IMR-90 (cell line): Measurements from ENCODE around the gene GNAI1.
A peak's percentile ranks its signal among the peaks of the same experiment; 100 is the strongest.

ENCODE experiments used
- CEBPB ChIP-seq: IDR thresholded peaks from 2 replicates; pipeline ENCODE4 v1.6.1; 2012; ENCODE audit warnings: low read depth, low read length, improper control_type of control experiment
- CTCF ChIP-seq: conservative IDR thresholded peaks from 2 replicates; pipeline ENCODE4 v1.5.1; 2012; ENCODE audit warnings: mild to moderate bottlenecking, low read depth, low read length, improper control_type of control experiment
- ELK1 ChIP-seq: fragments of 150-350 bp; IDR thresholded peaks from 2 replicates; pipeline ENCODE4 v1.6.1; 2016; ENCODE audit warnings: low read depth, mild to moderate bottlenecking, low read length, moderate library complexity, borderline replicate concordance
- FOS ChIP-seq: fragments of 150-350 bp; IDR thresholded peaks from 2 replicates; pipeline ENCODE4 v1.6.1; 2016; ENCODE audit warnings: low read depth, low read length
- MAZ ChIP-seq: IDR thresholded peaks from 2 replicates; pipeline ENCODE4 v1.6.1; 2012; ENCODE audit warnings: low read depth, mild to moderate bottlenecking, low read length, improper control_type of control experiment, moderate library complexity, borderline replicate concordance
- MXI1 ChIP-seq: IDR thresholded peaks from 2 replicates; pipeline ENCODE4 v1.6.1; 2012; ENCODE audit warnings: low read depth, mild to moderate bottlenecking, low read length, moderate library complexity, borderline replicate concordance
- NFE2L2 ChIP-seq: fragments of 150-350 bp; IDR thresholded peaks from 2 replicates; pipeline ENCODE4 v1.6.1; 2016; ENCODE audit warnings: low read depth, mild to moderate bottlenecking, low read length
- POLR2A ChIP-seq: IDR thresholded peaks from 2 replicates; pipeline ENCODE4 v1.6.1; 2012; ENCODE audit warnings: mild to moderate bottlenecking, low read depth, low read length
- RAD21 ChIP-seq: IDR thresholded peaks from 2 replicates; pipeline ENCODE4 v1.6.1; 2012; ENCODE audit warnings: low read length, improper control_type of control experiment
- RCOR1 ChIP-seq: IDR thresholded peaks from 2 replicates; pipeline ENCODE4 v1.6.1; 2012; ENCODE audit warnings: mild to moderate bottlenecking, low read length, improper control_type of control experiment; ENCODE audit not compliant: insufficient replicate concordance
- RFX5 ChIP-seq: IDR thresholded peaks from 2 replicates; pipeline ENCODE4 v1.8.0; 2012; ENCODE audit warnings: low read depth, mild to moderate bottlenecking, low read length, moderate library complexity
- SMC3 ChIP-seq: fragments of 150-350 bp; IDR thresholded peaks from 2 replicates; pipeline ENCODE4 v1.6.1; 2016; ENCODE audit warnings: low read depth, mild to moderate bottlenecking, antibody characterized with exemption, low read length, moderate library complexity
- USF2 ChIP-seq: fragments of 150-350 bp; IDR thresholded peaks from 2 replicates; pipeline ENCODE4 v1.6.1; 2017; ENCODE audit warnings: mild to moderate bottlenecking, antibody characterized with exemption, low read length, low read depth

- TF ChIP-seq CTCF (no peak), CEBPB (peak; percentile 14; the same call in 1 of the 2 replicates), POLR2A (no peak), USF2 (no peak), RCOR1 (no peak), FOS (no peak), NFE2L2 (no peak), RAD21 (no peak), MAZ (no peak), MXI1 (no peak), RFX5 (no peak), SMC3 (no peak), ELK1 (no peak)
Observed at GRCh38 chr7:80136261-80137055, 1.8 kb downstream of the GNAI1 start.
